PC-3 (cell line): ENCODE data around the gene PRRX2. TPM values are rescaled to one million over a fixed set of nuclear protein-coding genes. Genes with fewer than 3 reads are reported as not detected.

ENCODE experiments used
- ATAC-seq: fragments of 200-7000 bp; cut with Tn5 transposase; 2 replicates; pipeline ENCODE4 v1.9.1; 2020; ENCODE audit warnings: mild to moderate bottlenecking, moderate library complexity
- BruUV-seq: library from RNA; stranded (reverse); fragments of 400-500 nt; replicated peaks from 2 replicates; lab custom pipeline; 2021; lab: Mats Ljungman, UMichigan
- CTCF ChIA-PET: fragments of 300-600 bp; sonication (Branson Sonifier 250); formaldehyde crosslinking; loops from one replicate; lab custom pipeline; 2022; ENCODE audit warnings: antibody characterized with exemption; lab: Charles Lee
- POLR2A ChIA-PET: fragments of 300-600 bp; sonication (Branson Sonifier 250); formaldehyde crosslinking; loops from one replicate; lab custom pipeline; 2022; ENCODE audit warnings: antibody characterized with exemption; ENCODE audit not compliant: unreplicated experiment; lab: Charles Lee
- DNase-seq: peaks from one replicate; pipeline ENCODE4 v3.0.0-alpha.2; 2015
- H2AFZ ChIP-seq: fragments of 300-600 bp; sonication (generic); 2 replicates; pipeline ENCODE4 v1.6.0; 2016; ENCODE audit warnings: antibody characterized with exemption, low read length
- H3F3A ChIP-seq: fragments of 300-600 bp; sonication (generic); one replicate; pipeline ENCODE4 v1.6.0; 2017; ENCODE audit warnings: antibody characterized with exemption, low read length, control low read depth, mild to moderate bottlenecking; ENCODE audit not compliant: unreplicated experiment
- H3K27ac ChIP-seq: fragments of 300-600 bp; sonication (generic); 2 replicates; pipeline ENCODE4 v1.5.1; 2016; ENCODE audit warnings: mild to moderate bottlenecking, low read length
- H3K27me3 ChIP-seq: fragments of 300-600 bp; sonication (generic); 2 replicates; pipeline ENCODE4 v1.6.1; 2016; ENCODE audit warnings: low read length, mixed read lengths
- H3K36me3 ChIP-seq: fragments of 300-600 bp; sonication (generic); 2 replicates; pipeline ENCODE4 v1.6.1; 2016; ENCODE audit warnings: low read depth, mixed run types, low read length, mixed read lengths
- H3K4me1 ChIP-seq: fragments of 300-600 bp; sonication (generic); 2 replicates; pipeline ENCODE4 v1.5.1; 2016; ENCODE audit warnings: low read length; ENCODE audit not compliant: insufficient read depth
- H3K4me2 ChIP-seq: fragments of 300-600 bp; sonication (generic); 2 replicates; pipeline ENCODE4 v1.6.0; 2016; ENCODE audit warnings: low read length
- H3K4me3 ChIP-seq: fragments of 300-600 bp; sonication (generic); 2 replicates; pipeline ENCODE4 v1.5.1; 2016; ENCODE audit warnings: mild to moderate bottlenecking, low read length, mixed read lengths
- H3K79me2 ChIP-seq: fragments of 300-600 bp; sonication (generic); 2 replicates; pipeline ENCODE4 v1.6.1; 2017; ENCODE audit warnings: low read length, mixed read lengths
- H3K9ac ChIP-seq: fragments of 300-600 bp; sonication (generic); 2 replicates; pipeline ENCODE4 v1.6.0; 2016; ENCODE audit warnings: mild to moderate bottlenecking, low read length
- H3K9me2 ChIP-seq: fragments of 300-600 bp; sonication (generic); replicated peaks from 2 replicates; pipeline ENCODE4 v1.6.1; 2016; ENCODE audit warnings: mixed run types, low read length, mixed read lengths
- H3K9me3 ChIP-seq: fragments of 300-600 bp; sonication (generic); 2 replicates; pipeline ENCODE4 v1.6.1; 2016; ENCODE audit warnings: low read length, mixed read lengths
- H4K20me1 ChIP-seq: fragments of 300-600 bp; sonication (generic); 2 replicates; pipeline ENCODE4 v1.6.1; 2016; ENCODE audit warnings: low read length, mixed read lengths
- CTCF ChIP-seq: fragments of 300-600 bp; sonication (generic); conservative IDR thresholded peaks from 2 replicates; pipeline ENCODE4 v1.5.1; 2017; ENCODE audit warnings: antibody characterized with exemption, low read depth, mild to moderate bottlenecking, low read length
- EZH2 ChIP-seq: fragments of 300-600 bp; sonication (generic); IDR thresholded peaks from one replicate; pipeline ENCODE4 v1.6.1; 2017; ENCODE audit warnings: antibody characterized with exemption, mild to moderate bottlenecking, low read length; ENCODE audit not compliant: unreplicated experiment
- EZH2phosphoT487 ChIP-seq: fragments of 300-600 bp; sonication (generic); IDR thresholded peaks from 2 replicates; pipeline ENCODE4 v1.6.1; 2018; ENCODE audit warnings: mild to moderate bottlenecking, antibody characterized with exemption, low read length, borderline replicate concordance
- intact Hi-C: fragments of 100-400 bp; cut with micrococcal nuclease; formaldehyde crosslinking; loops from 2 replicates; pipeline ENCODE4 v1.9.0; 2023
- total RNA-seq: library from RNA; depleted of rRNA; stranded (reverse); fragments of >200 nt; gene quantifications from 2 replicates; pipeline ENCODE4 v1.2.3, GENCODE V29; 2014

PRRX2 gene
- total RNA-seq, 1 experiment from 2014 or later: 0.47 TPM

- Histone ChIP-seq H3K36me3 (no peaks in the 10 kb centered on the region; the same call in 1 of the 2 replicates), H3F3A (no peaks in the 10 kb centered on the region), H3K4me2 (peak within 1 kb of the TSS; percentile 93), H3K27ac (peak within 1 kb of the TSS; percentile 61), H3K9ac (peak within 1 kb of the TSS; percentile 96), H2AFZ (peak within 1 kb of the TSS; percentile 75), H3K9me2 (no peaks in the 10 kb centered on the region), H4K20me1 (peaks cover 21% of the 10 kb centered on the region; the same call in 1 of the 2 replicates), H3K9me3 (no peaks in the 10 kb centered on the region), H3K27me3 (no peaks in the 10 kb centered on the region), H3K4me1 (peaks cover 19% of the 10 kb centered on the region), H3K79me2 (peaks cover 53% of the 10 kb centered on the region), H3K4me3 (peak within 1 kb of the TSS; percentile 87)
- DNase-seq (peak; percentile 64), ATAC-seq (peak; percentile 68)
- TSS peak; percentile 55 for BruUV-seq
- intact Hi-C loops: no loop called here
- CTCF ChIA-PET: interaction anchor here (0.6 to 1.1 kb wide), 3 partner anchors 409 to 494 kb away, joined by 4 to 13 read pairs (median 6); no protein-coding TSS in a partner anchor
- TF ChIP-seq CTCF (no peak), EZH2 (no peak), EZH2phosphoT487 (no peak)
- POLR2A ChIA-PET: interaction anchor here (0.5 kb wide), 1 partner anchor 452 kb away, joined by 3 read pairs; no protein-coding TSS in a partner anchor
Observed at GRCh38 chr9:129626079-129626624, 39.3 kb upstream of the PRRX2 start, which contains the start of gene NTMT1. TSS of gene NTMT1 (plus strand) at chr9:129626163. CDS start at chr9:129632704, 6,541 bp downstream.

DNA sequence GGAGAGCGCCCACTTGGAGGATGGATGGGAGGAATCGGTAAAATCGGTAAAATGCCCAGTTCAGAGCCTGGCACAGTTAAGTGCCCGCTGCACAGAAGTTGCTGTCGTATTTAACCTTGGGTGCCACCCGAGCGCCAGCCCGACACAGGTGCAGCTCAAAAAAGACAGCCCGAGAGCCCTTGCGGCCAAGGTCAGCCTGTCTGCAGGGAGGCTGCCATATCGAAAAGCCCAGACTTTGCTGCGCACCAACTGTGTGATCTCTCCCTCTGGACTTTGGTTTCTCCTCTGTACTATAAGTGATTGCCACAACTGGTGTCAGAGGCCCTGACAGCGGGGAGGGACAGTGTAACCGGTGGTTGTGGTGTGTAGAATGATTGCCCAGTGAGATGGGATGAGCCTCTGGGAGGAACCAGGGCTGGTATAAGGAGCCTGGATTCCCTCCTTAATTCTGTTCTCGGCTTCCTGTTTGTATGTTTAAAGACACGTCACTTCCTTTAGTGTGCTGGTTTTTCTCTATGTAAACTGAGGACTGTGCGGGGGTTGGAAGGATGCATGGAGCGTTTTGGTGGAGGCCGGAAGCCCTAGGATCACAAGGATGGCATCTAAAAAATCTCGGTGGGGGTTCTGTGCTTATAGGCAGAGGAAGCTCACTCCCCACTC lies 38.7 kb upstream of the PRRX2 start:
- intact Hi-C loops: no loop called here
- Histone ChIP-seq H4K20me1 (peaks cover 25% of the 10 kb centered on the region; the same call in 1 of the 2 replicates), H2AFZ (peak overlapping the region; percentile 75)

DNA sequence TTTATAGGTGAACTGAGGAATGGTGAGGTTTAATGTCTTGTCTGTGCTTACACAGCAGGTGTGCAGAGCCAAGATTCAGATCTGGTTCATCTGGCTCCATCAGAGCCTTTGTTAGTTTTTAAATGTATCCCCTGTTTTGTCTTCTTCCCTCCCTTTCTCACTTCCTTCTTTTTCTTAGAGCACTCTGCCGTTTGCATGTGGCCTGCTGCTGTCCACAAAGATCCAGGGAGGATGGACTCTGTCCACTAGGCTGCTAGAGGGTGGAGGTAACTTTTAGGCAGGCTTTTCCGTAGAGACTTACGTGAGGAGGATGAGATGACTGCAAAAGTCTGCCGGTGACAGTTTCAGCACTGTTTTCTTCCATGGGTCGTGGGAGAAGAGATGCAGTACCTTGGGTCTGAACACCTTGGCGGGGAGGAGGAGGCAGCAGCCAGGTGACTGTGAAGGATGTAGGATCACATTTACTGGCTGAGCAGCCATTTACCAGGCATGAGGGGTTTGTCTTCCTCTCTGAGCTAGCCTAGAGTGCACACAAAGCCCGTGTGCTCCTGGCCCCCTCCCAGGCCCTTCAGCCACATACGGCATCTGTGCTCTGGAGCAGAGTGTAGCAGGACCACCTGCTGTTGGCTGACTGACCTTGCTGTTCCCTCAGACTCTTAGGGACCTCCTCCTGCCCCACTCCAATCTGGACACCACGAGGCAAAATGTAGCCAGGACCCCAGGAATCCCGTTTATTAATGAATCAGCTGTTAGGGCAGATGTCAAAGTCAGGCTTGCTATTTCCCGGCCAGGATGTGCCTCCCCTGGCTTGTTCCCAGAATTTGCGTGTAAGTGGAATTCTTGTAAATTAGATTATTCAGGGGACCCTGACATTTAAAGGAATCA lies 37.6 kb upstream of the PRRX2 start:
- Histone ChIP-seq H3K27ac (no peak overlapping the region), H3K4me3 (peak overlapping the region; percentile 87), H2AFZ (no peak overlapping the region), H3K36me3 (no peaks in the 10 kb centered on the region; the same call in none of the 2 replicates), H3K9me3 (no peaks in the 10 kb centered on the region), H3K4me2 (peak overlapping the region; percentile 93), H3F3A (no peaks in the 10 kb centered on the region), H3K9me2 (no peaks in the 10 kb centered on the region), H3K27me3 (no peaks in the 10 kb centered on the region), H3K79me2 (peaks cover 69% of the 10 kb centered on the region), H4K20me1 (peaks cover 26% of the 10 kb centered on the region; the same call in 1 of the 2 replicates), H3K4me1 (peaks cover 19% of the 10 kb centered on the region), H3K9ac (peak overlapping the region; percentile 96; the same call in 1 of the 2 replicates)
- intact Hi-C loops: no loop called here
- TF ChIP-seq EZH2phosphoT487: no peak
- TF ChIP-seq CTCF: no peak
- TF ChIP-seq EZH2: no peak
- ATAC-seq: no peak
- ChIA-PET CTCF (no interaction called here), POLR2A (no interaction called here)
- BruUV-seq: no TSS peak
- DNase-seq: no peak

More for the DNA sequence above, 38.7 kb upstream of the PRRX2 start:
- H3K27me3 ChIP-seq: no peaks in the 10 kb centered on the region
- H3K4me1 ChIP-seq: peaks cover 19% of the 10 kb centered on the region
- ChIA-PET POLR2A (no interaction called here), CTCF (interaction anchor here (0.6 to 1.1 kb wide), 2 partner anchors 410 to 495 kb away, joined by 4 to 13 read pairs; no protein-coding TSS in a partner anchor)
- H3F3A ChIP-seq: no peaks in the 10 kb centered on the region
- no TSS peak for BruUV-seq
- TF ChIP-seq EZH2: no peak
- peak overlapping the region; percentile 93 for H3K4me2 ChIP-seq
- ATAC-seq (peak; percentile 52), DNase-seq (peak; percentile 37)
- no peaks in the 10 kb centered on the region; the same call in 1 of the 2 replicates for H3K36me3 ChIP-seq
- peak overlapping the region; percentile 87 for H3K4me3 ChIP-seq
- H3K9me2 ChIP-seq: no peaks in the 10 kb centered on the region
- peak overlapping the region; percentile 61 for H3K27ac ChIP-seq
- peaks cover 59% of the 10 kb centered on the region for H3K79me2 ChIP-seq
- H3K9me3 ChIP-seq: no peaks in the 10 kb centered on the region
- peak overlapping the region; percentile 96 for H3K9ac ChIP-seq
